ENCODE measurements around the gene ZNF789.

GRCh38 chr7:99525713-99526440 is 53.2 kb downstream of the ZNF789 start:
- TF ChIP-seq CTCF (IDR thresholded peaks at IDR 0.05) = peak in 1 of 6 experiments; percentile 2
- no peak for TF ChIP-seq POLR2A (IDR thresholded peaks at IDR 0.05)

Data from adrenal gland (tissue), 5 donors.